DND-41 (cell line): ENCODE measurements around the gene PACRG.

ENCODE experiments used
- CTCF ChIP-seq: IDR thresholded peaks from 2 replicates; pipeline ENCODE4 v1.5.1; 2012; ENCODE audit warnings: borderline replicate concordance, low read length, moderate library complexity, mild to moderate bottlenecking; ENCODE audit not compliant: poor library complexity, severe bottlenecking; ENCODE audit errors: extremely low read depth
- EZH2 ChIP-seq: IDR thresholded peaks from 3 replicates; pipeline ENCODE4 v1.6.1; 2012; ENCODE audit warnings: borderline replicate concordance, low read depth, mild to moderate bottlenecking, moderate library complexity, low read length, inconsistent platforms; ENCODE audit not compliant: severe bottlenecking

- TF ChIP-seq CTCF = no peak
- TF ChIP-seq EZH2 = no peak
These were observed 70.9 kb downstream of the PACRG start for GRCh38 chr6:162798546-162799266.
